GM15510 (cell line): Measurements from ENCODE around the gene MYLK3.

Experiments used
- POLR2A ChIP-seq: IDR thresholded peaks from 3 replicates; pipeline ENCODE4 v1.6.1; 2011; ENCODE audit warnings: borderline replicate concordance; ENCODE audit not compliant: insufficient read length; ENCODE audit errors: extremely low read depth

MYLK3 gene

GRCh38 chr16:46736695-46737094 is 11.4 kb downstream of the MYLK3 start:
- TF ChIP-seq POLR2A = no peak

- no peak for TF ChIP-seq POLR2A
Measured at GRCh38 chr16:46733319-46733830, 14.8 kb downstream of the MYLK3 start.

- TF ChIP-seq POLR2A = no peak
Measured at GRCh38 chr16:46732561-46732960, 15.6 kb downstream of the MYLK3 start.

- TF ChIP-seq POLR2A = no peak
Measured at GRCh38 chr16:46731691-46732555, 16.2 kb downstream of the MYLK3 start.

GRCh38 chr16:46730801-46731690 is 17.1 kb downstream of the MYLK3 start:
- TF ChIP-seq POLR2A = no peak

- TF ChIP-seq POLR2A = no peak
Measured at GRCh38 chr16:46730126-46730525, 18.0 kb downstream of the MYLK3 start.

GRCh38 chr16:46729326-46729995 is 18.7 kb downstream of the MYLK3 start:
- TF ChIP-seq POLR2A = no peak

- no peak for TF ChIP-seq POLR2A
Measured at GRCh38 chr16:46728806-46729205, 19.3 kb downstream of the MYLK3 start.

- TF ChIP-seq POLR2A = no peak
Measured at GRCh38 chr16:46727630-46728029, 20.5 kb downstream of the MYLK3 start.

GRCh38 chr16:46727184-46727583 is 21.0 kb downstream of the MYLK3 start:
- no peak for TF ChIP-seq POLR2A

- no peak for TF ChIP-seq POLR2A
Measured at GRCh38 chr16:46721885-46722284, 26.3 kb downstream of the MYLK3 start.

GRCh38 chr16:46720619-46721018 is 27.5 kb downstream of the MYLK3 start:
- TF ChIP-seq POLR2A = no peak

- no peak for TF ChIP-seq POLR2A
Measured at GRCh38 chr16:46719528-46719927, 28.6 kb downstream of the MYLK3 start.

GRCh38 chr16:46718214-46718613 is 29.9 kb downstream of the MYLK3 start:
- TF ChIP-seq POLR2A = no peak

- no peak for TF ChIP-seq POLR2A
Measured at GRCh38 chr16:46717692-46718091, 30.5 kb downstream of the MYLK3 start.
